Esophagus muscularis mucosa (tissue), 4 donors: ENCODE measurements around the gene SYVN1. TPM values are rescaled to one million over a fixed set of nuclear protein-coding genes. Genes with fewer than 3 reads are reported as not detected.

Source experiments
- DNase-seq: peaks from one replicate; pipeline ENCODE4 v3.0.0-alpha.2; 2017; ENCODE audit errors: extremely low spot score
- H3K27ac ChIP-seq, 4 donors: fragments of 200-600 bp; sonication (generic); replicated peaks in 1 of 4; 1 replicate in 3 of 4; 2 replicates in 1 of 4; pipeline ENCODE4 v1.5.1; 2016 to 2019; ENCODE audit warnings: mild to moderate bottlenecking in 1 of 4
- H3K27me3 ChIP-seq, 4 donors: fragments of 200-600 bp; sonication (generic); one replicate each; pipeline versions ENCODE4 v1.5.1 to v1.6.0; 2016 to 2019
- H3K36me3 ChIP-seq, 4 donors: fragments of 200-600 bp; sonication (generic); one replicate each; pipeline ENCODE4 v1.5.1; 2016 to 2019
- H3K4me1 ChIP-seq, 4 donors: fragments of 200-600 bp; sonication (generic); one replicate each; pipeline ENCODE4 v1.5.1; 2016 to 2019
- H3K4me3 ChIP-seq, 4 donors: fragments of 200-600 bp; sonication (generic); 1 replicate in 2 of 4; 2 replicates in 2 of 4; pipeline ENCODE4 v1.5.1; 2016 to 2019; ENCODE audit warnings: mild to moderate bottlenecking in 4 of 4, moderate library complexity in 1 of 4
- H3K9me3 ChIP-seq, 4 donors: fragments of 200-600 bp; sonication (generic); 1 replicate in 3 of 4; 2 replicates in 1 of 4; pipeline ENCODE4 v1.5.1; 2016 to 2019
- EP300 ChIP-seq: sonication (generic); formaldehyde crosslinking; IDR thresholded peaks from one replicate; pipeline ENCODE4 v1.6.1; 2017; ENCODE audit warnings: antibody characterized with exemption
- POLR2A ChIP-seq: fragments of 450-650 bp; IDR thresholded peaks from one replicate; pipeline ENCODE4 v1.6.1; 2017; ENCODE audit warnings: antibody characterized with exemption, moderate library complexity, mild to moderate bottlenecking, low read depth
- POLR2AphosphoS5 ChIP-seq, 2 donors: sonication (generic); formaldehyde crosslinking; IDR thresholded peaks; one replicate each; pipeline ENCODE4 v1.6.1; 2017; ENCODE audit warnings: antibody characterized with exemption in 2 of 2
- WGBS: methylation state at CpG from one replicate; pipeline ENCODE4 v1.1.5; 2018; 5-methylcytosine and 5-hydroxymethylcytosine counted together
- intact Hi-C: fragments of 100-400 bp; cut with DNase I; formaldehyde crosslinking; loops from one replicate; pipeline ENCODE4 v1.15.1; 2023
- total RNA-seq, 4 donors: library from RNA; depleted of rRNA; stranded (reverse); fragments of >200 nt; gene quantifications; one replicate each; pipeline versions ENCODE4 v1.1.0 to v1.2.1, GENCODE V29; 2016
- TF ChIP-seq, protein P1 (sequence below), 3 experiments: fragments of 200-600 bp in 2 of 3; fragments of 450-650 bp in 1 of 3; sonication (generic) in 2 of 3; IDR thresholded peaks; one replicate each; pipeline ENCODE4 v1.5.1; 2017 to 2019; ENCODE audit warnings: antibody characterized with exemption in 3 of 3, mild to moderate bottlenecking in 2 of 3, moderate library complexity in 1 of 3

SYVN1 gene
- total RNA-seq, 4 donors from 2014 or later: 24.1 to 39.5 (median 27.5) TPM

DNA sequence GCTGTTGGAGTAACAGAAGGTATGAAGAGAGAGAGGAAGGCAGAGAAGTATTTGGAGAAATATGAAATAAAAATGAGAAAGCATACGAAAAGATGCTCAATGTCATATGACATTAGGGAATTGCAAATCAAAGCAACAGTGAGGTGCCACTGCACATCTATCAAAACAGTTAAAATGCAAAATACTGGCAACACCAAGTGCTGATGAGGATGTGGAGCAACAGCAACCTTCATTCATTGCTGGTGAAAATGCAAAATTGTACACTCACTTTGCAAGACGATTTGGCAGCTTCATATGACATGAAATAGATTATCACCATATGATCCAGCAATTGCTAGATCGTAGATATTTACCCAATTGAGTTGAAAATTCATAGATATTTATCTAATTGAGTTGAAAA, 26.3 kb upstream of the SYVN1 start:
- 69% methylated on average over 3 of the region's 3 CpGs for WGBS
- Histone ChIP-seq H3K36me3 (no peaks in the 10 kb centered on the region), H3K27me3 (no peaks in the 10 kb centered on the region), H3K4me3 (no peak overlapping the region), H3K27ac (no peak overlapping the region), H3K4me1 (peaks cover 0 to under 1% (median 0%) of the 10 kb centered on the region in 4 donors), H3K9me3 (no peaks in the 10 kb centered on the region)
- intact Hi-C loops: no loop called here
- TF ChIP-seq, protein P1, sequence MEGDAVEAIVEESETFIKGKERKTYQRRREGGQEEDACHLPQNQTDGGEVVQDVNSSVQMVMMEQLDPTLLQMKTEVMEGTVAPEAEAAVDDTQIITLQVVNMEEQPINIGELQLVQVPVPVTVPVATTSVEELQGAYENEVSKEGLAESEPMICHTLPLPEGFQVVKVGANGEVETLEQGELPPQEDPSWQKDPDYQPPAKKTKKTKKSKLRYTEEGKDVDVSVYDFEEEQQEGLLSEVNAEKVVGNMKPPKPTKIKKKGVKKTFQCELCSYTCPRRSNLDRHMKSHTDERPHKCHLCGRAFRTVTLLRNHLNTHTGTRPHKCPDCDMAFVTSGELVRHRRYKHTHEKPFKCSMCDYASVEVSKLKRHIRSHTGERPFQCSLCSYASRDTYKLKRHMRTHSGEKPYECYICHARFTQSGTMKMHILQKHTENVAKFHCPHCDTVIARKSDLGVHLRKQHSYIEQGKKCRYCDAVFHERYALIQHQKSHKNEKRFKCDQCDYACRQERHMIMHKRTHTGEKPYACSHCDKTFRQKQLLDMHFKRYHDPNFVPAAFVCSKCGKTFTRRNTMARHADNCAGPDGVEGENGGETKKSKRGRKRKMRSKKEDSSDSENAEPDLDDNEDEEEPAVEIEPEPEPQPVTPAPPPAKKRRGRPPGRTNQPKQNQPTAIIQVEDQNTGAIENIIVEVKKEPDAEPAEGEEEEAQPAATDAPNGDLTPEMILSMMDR (IDR thresholded peaks at IDR 0.05): no peak
- no peak for DNase-seq

DNA sequence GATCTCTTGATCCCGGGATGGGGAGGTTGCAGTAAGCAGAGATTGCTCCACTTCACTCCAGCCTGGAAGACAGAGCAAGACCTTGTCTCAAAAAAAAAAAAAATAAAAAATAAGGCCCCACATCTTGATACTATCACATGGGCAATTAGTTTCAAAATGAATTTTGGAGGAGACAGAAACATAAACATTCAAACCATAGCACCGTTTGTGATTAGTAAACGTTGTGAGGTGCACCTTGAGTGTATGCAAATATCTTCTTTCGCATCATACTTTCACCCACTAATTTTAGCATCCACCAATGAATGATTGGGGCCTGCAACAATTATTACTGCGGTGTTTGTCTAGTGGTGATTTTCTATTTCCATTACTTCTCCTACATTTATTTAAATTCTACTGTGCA, 24.7 kb upstream of the SYVN1 start:
- no peak for DNase-seq
- WGBS: 69% methylated on average over 5 of the region's 5 CpGs
- Histone ChIP-seq H3K27ac (no peak overlapping the region), H3K36me3 (no peaks in the 10 kb centered on the region), H3K27me3 (no peaks in the 10 kb centered on the region), H3K4me3 (no peak overlapping the region), H3K4me1 (no peaks in the 10 kb centered on the region), H3K9me3 (no peaks in the 10 kb centered on the region)
- intact Hi-C loops: no loop called here
- no peak for TF ChIP-seq POLR2AphosphoS5 (IDR thresholded peaks at IDR 0.05)
- TF ChIP-seq POLR2A: no peak
- no peak for TF ChIP-seq EP300
- TF ChIP-seq, protein P1 (IDR thresholded peaks at IDR 0.05): no peak

DNA sequence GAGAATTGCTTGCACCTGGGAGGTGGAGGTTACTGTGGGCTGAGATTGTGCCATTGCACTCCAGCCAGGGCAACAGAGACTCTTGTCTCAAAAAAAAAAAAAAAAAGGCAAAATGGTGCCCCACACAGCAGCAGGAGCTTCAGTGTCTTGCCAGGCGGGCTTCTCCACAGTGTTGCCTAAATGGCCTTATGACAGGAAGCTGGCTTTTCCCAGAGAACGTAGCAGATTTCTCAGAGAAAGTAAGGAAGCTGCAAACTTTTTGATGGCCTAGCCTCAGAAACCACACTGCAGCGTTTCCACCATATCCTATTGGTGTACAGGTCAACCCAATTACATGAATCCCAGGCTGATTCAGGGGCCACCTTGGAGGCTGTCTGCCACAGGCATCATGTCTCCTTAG, 23.0 kb upstream of the SYVN1 start:
- DNase-seq: no peak
- H3K9me3 ChIP-seq: no peaks in the 10 kb centered on the region
- no peak overlapping the region for H3K4me3 ChIP-seq
- H3K27ac ChIP-seq: no peak overlapping the region
- 72% methylated on average over 3 of the region's 3 CpGs for whole genome bisulfite sequencing
- intact Hi-C loops: no loop called here
- TF ChIP-seq POLR2A (no peak), EP300 (no peak), POLR2AphosphoS5 (IDR thresholded peaks at IDR 0.05) (no peak)
- TF ChIP-seq, protein P1 (IDR thresholded peaks at IDR 0.05): no peak
- no peaks in the 10 kb centered on the region for H3K4me1 ChIP-seq
- H3K27me3 ChIP-seq: no peaks in the 10 kb centered on the region
- H3K36me3 ChIP-seq: no peaks in the 10 kb centered on the region

DNA sequence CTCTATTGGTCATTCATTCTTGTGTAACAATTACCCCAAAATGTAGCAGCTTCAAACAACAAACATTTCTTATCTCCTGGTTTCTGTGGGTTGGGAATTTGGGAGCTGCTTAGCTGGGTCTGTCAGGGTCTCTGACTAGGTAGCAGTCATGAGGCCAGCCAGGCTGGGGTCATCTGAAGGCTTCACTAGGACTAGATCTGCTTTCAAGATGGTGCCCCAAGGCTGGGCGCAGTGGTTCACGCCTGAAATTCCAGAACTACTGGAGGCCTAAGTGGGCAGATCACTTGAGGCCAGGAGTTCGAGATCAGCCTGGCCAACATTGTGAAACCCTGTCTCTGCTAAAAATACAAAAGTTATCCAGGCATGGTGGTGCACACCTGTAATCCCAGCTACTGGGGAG, 22.6 kb upstream of the SYVN1 start:
- Histone ChIP-seq H3K9me3 (no peaks in the 10 kb centered on the region), H3K27me3 (no peaks in the 10 kb centered on the region), H3K4me3 (no peak overlapping the region), H3K36me3 (no peaks in the 10 kb centered on the region), H3K27ac (no peak overlapping the region), H3K4me1 (no peaks in the 10 kb centered on the region)
- TF ChIP-seq EP300 (no peak), POLR2AphosphoS5 (IDR thresholded peaks at IDR 0.05) (no peak), POLR2A (no peak)
- TF ChIP-seq, protein P1 (IDR thresholded peaks at IDR 0.05): no peak
- intact Hi-C loops: no loop called here
- 90% methylated on average over 3 of the region's 3 CpGs for WGBS
- DNase-seq: no peak

DNA sequence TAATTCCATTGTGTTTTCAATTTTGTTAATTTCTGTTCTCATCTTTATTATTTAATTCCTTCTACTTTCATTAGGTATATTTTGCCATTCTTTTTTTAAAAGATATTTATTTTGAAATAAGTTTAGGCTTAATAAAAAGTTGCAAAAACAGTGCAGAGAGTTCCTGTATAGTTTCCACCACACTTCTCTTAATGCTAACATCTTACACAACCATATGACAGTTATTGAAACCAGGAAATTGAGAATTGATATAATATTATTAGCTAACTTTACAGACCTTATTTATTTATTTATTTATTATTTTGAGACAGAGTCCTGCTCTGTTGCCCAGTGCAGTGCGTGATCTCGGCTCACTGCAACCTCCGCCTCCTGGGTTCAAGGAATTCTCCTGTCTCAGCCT, 21.9 kb upstream of the SYVN1 start:
- 94% methylated on average over 3 of the region's 3 CpGs for WGBS
- Histone ChIP-seq H3K9me3 (no peaks in the 10 kb centered on the region), H3K4me1 (peaks cover 0 to under 1% (median 0%) of the 10 kb centered on the region in 4 donors), H3K27ac (no peak overlapping the region), H3K27me3 (no peaks in the 10 kb centered on the region), H3K36me3 (no peaks in the 10 kb centered on the region), H3K4me3 (no peak overlapping the region)
- TF ChIP-seq EP300 (no peak), POLR2A (no peak), POLR2AphosphoS5 (IDR thresholded peaks at IDR 0.05) (no peak)
- TF ChIP-seq, protein P1 (IDR thresholded peaks at IDR 0.05): no peak
- DNase-seq: no peak
- intact Hi-C loops: no loop called here
